ENCODE measurements around the gene UHRF1.

- TF ChIP-seq EZH2phosphoT487 (IDR thresholded peaks at IDR 0.05; ENCODE audit: insufficient read depth, low read depth): no peak
- TF ChIP-seq EZH2 (IDR thresholded peaks at IDR 0.05; ENCODE audit: insufficient read depth, poor library complexity, severe bottlenecking): no peak
Measured at GRCh38 chr19:4969292-4969771, 60.0 kb downstream of the UHRF1 start.

Measured in GM23248 (cell line).